ENCODE data around the gene MTRR.

- TF ChIP-seq CTCF (IDR thresholded peaks at IDR 0.05; ENCODE audit: low read length) = no peak
- no peak for TF ChIP-seq EZH2phosphoT487 (IDR thresholded peaks at IDR 0.05; ENCODE audit: low read length)
Measured at GRCh38 chr5:7894439-7894838, 25.5 kb downstream of the MTRR start.

Data from MM.1S (cell line).